Epidermal melanocyte (primary cell): ENCODE data around the gene FBXL17.

Experiments
- DNase-seq: peaks from one replicate; pipeline ENCODE4 v3.0.0; 2011; ENCODE audit warnings: low spot score; ENCODE audit not compliant: insufficient read length

Gene FBXL17

GRCh38 chr5:108001222-108001621 is 380.7 kb downstream of the FBXL17 start:
- no peak for DNase-seq

- DNase-seq, result no peak
Measured at GRCh38 chr5:107997338-107997980, 384.4 kb downstream of the FBXL17 start.

- DNase-seq, result no peak
Measured at GRCh38 chr5:107993341-107993740, 388.6 kb downstream of the FBXL17 start.

GRCh38 chr5:107990881-107991810 is 390.8 kb downstream of the FBXL17 start:
- DNase-seq, result no peak

- no peak for DNase-seq
Measured at GRCh38 chr5:107985144-107985543, 396.8 kb downstream of the FBXL17 start.

- DNase-seq, result no peak
Measured at GRCh38 chr5:107982703-107983425, 399.0 kb downstream of the FBXL17 start.

GRCh38 chr5:107980923-107981692 is 400.8 kb downstream of the FBXL17 start:
- DNase-seq, result no peak

- no peak for DNase-seq
Measured at GRCh38 chr5:107979900-107980299, 402.0 kb downstream of the FBXL17 start.

GRCh38 chr5:107979291-107979690 is 402.6 kb downstream of the FBXL17 start:
- no peak for DNase-seq

- no peak for DNase-seq
Measured at GRCh38 chr5:107977550-107978071, 404.3 kb downstream of the FBXL17 start.

GRCh38 chr5:107975568-107975967 is 406.3 kb downstream of the FBXL17 start:
- DNase-seq, result no peak

- no peak for DNase-seq
Measured at GRCh38 chr5:107971846-107972245, 410.1 kb downstream of the FBXL17 start.

GRCh38 chr5:107969847-107970246 is 412.1 kb downstream of the FBXL17 start:
- DNase-seq, result no peak

- no peak for DNase-seq
Measured at GRCh38 chr5:107968998-107969397, 412.9 kb downstream of the FBXL17 start.

- no peak for DNase-seq
Measured at GRCh38 chr5:107968406-107968843, 413.5 kb downstream of the FBXL17 start.

GRCh38 chr5:107966201-107966600 is 415.7 kb downstream of the FBXL17 start:
- DNase-seq, result no peak

GRCh38 chr5:107964722-107965121 is 417.2 kb downstream of the FBXL17 start:
- no peak for DNase-seq

GRCh38 chr5:107959573-107960279 is 422.2 kb downstream of the FBXL17 start:
- no peak for DNase-seq

GRCh38 chr5:107958861-107959260 is 423.0 kb downstream of the FBXL17 start:
- DNase-seq, result no peak

- no peak for DNase-seq
Measured at GRCh38 chr5:107958432-107958831, 423.5 kb downstream of the FBXL17 start.
